ENCODE results near the gene AGTRAP.

DNA sequence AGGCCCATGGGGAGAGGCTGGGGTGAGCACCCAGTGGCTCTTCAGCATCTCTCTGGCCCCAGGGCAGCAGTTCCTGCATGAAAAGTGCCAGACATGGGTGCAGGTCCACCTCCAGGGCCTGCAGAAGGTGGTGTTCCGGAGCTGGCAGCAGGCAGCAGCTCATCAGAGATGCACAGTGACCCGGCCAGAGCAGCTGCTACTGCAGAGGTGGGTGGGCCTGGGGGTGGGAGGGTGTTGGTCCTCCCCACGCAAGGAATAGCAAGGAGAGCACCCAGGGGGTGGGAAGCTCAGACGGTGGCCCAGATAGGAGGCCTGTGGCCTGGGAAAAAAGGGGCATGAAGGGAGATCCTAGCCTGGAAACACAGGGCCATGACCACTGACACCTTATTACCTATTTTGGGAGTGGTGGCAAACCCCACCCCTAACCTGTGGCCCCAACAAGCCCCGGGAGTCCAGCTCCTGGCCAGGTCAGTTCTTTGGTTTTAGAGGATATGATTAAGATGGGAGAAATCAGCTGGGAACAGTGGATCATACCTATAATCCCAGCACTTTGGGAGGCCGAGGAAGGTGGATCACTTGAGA, 46.3 kb downstream of the AGTRAP start:
- TF ChIP-seq, protein P1, sequence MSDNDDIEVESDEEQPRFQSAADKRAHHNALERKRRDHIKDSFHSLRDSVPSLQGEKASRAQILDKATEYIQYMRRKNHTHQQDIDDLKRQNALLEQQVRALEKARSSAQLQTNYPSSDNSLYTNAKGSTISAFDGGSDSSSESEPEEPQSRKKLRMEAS (IDR thresholded peaks at IDR 0.05; ENCODE audit: insufficient read depth, insufficient read length) = no peak
- no peak for TF ChIP-seq POLR2A (IDR thresholded peaks at IDR 0.05; ENCODE audit: low read depth, low read length)
- TF ChIP-seq, protein P2, sequence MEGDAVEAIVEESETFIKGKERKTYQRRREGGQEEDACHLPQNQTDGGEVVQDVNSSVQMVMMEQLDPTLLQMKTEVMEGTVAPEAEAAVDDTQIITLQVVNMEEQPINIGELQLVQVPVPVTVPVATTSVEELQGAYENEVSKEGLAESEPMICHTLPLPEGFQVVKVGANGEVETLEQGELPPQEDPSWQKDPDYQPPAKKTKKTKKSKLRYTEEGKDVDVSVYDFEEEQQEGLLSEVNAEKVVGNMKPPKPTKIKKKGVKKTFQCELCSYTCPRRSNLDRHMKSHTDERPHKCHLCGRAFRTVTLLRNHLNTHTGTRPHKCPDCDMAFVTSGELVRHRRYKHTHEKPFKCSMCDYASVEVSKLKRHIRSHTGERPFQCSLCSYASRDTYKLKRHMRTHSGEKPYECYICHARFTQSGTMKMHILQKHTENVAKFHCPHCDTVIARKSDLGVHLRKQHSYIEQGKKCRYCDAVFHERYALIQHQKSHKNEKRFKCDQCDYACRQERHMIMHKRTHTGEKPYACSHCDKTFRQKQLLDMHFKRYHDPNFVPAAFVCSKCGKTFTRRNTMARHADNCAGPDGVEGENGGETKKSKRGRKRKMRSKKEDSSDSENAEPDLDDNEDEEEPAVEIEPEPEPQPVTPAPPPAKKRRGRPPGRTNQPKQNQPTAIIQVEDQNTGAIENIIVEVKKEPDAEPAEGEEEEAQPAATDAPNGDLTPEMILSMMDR (IDR thresholded peaks at IDR 0.05; ENCODE audit: extremely low read depth in 1 of 2, insufficient read depth in 1 of 2, low read depth in 1 of 2, low read length in 2 of 2) = no peak
- no peak for TF ChIP-seq JUN (IDR thresholded peaks at IDR 0.05; ENCODE audit: borderline replicate concordance, insufficient read depth, insufficient read length, low read depth)
- TF ChIP-seq POLR2AphosphoS5 (IDR thresholded peaks at IDR 0.05; ENCODE audit: insufficient read depth, low read depth, low read length) = no peak
- TF ChIP-seq GATA2 (IDR thresholded peaks at IDR 0.05; ENCODE audit: insufficient read depth, insufficient read length, low read depth, low read length) = no peak
